Left cardiac atrium (tissue), 4 donors: Measurements from ENCODE around the gene ABI2. TPM values are rescaled to one million over a fixed set of nuclear protein-coding genes. Genes with fewer than 3 reads are reported as not detected.

Experiments
- ATAC-seq, 2 donors: fragments of 200-7000 bp; cut with Tn5 transposase; one replicate each; pipeline ENCODE4 v1.9.1; 2020; ENCODE audit warnings: mild to moderate bottlenecking in 2 of 2, moderate library complexity in 2 of 2
- DNase-seq: peaks from one replicate; pipeline ENCODE4 v3.0.0-alpha.2; 2020
- intact Hi-C, 2 donors: fragments of 100-400 bp; cut with DNase I; formaldehyde crosslinking; loops; one replicate each; pipeline versions ENCODE4 v1.14.1 to v1.15.1; 2022 to 2023
- total RNA-seq, 2 donors: library from RNA; stranded (reverse); fragmentation: NEBNext Ultra II Directional; extraction: Animal tissue kit (Norgen Biotek cat#: 25700); gene quantifications; one replicate each; pipeline ENCODE4 v1.2.1, GENCODE V29; 2021
- donor health status: DM: no; HTN: yes; CAD: no.
- donor health status: DM: no; HTN: yes; CAD: no; lungs with severe emphysema.
- donor health status: DM: yes; HTN: yes; CAD: no.
- donor health status: Dilated cardiomyopathy.

ABI2 gene
- total RNA-seq, 2 donors from 2014 or later: 51.0 to 65.2 TPM

- intact Hi-C loops: loop anchor here in 1 of 2 donors (5.0 kb wide), 1 partner anchor 227 kb away; no protein-coding TSS in a partner anchor
- no peak for DNase-seq
- peak; percentile 61 to 65 for ATAC-seq
Observed at GRCh38 chr2:203453858-203454451, 125.8 kb downstream of the ABI2 start.

- intact Hi-C loops: no loop called here
- DNase-seq (no peak), ATAC-seq (no peak)
Observed at GRCh38 chr2:203455209-203455608, 127.0 kb downstream of the ABI2 start.

DNA sequence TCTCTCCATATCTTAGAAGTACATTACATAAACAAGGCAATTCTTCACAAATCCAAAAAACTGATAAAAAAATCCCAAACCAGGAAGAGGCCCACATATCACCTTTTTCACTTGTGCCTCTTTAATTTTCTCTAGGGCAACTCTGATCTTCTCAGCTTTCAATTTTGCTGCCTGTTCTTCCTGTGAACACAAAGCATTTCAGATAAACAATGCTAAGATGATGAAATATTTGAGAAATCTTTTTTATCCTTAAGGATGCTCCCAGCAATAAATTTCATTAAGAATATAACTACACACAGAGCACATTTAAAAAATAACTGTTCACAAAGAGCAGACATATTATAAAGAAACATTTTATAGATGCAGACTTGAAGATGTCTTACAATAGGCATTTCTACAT, 133.6 kb downstream of the ABI2 start:
- DNase-seq (no peak), ATAC-seq (no peak)
- intact Hi-C loops: no loop called here

DNA sequence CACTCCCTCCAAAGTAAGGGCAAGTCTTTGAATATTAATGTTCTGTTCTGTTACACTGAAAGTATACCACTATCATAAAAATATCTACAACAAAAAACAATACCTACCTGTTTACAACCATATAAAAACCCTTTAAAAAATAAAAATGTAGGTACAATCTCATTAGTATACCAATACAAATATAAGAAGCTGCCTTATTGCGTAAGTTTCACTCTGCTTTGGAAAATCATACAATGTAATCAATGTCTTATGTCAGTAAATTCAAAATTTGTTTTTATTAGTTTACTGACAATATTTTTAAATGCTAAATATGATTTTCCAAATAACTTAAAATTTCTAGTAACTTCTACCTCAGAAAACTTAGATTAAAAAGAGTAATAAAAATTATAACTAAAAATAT, 134.1 kb downstream of the ABI2 start:
- intact Hi-C loops: no loop called here

DNA sequence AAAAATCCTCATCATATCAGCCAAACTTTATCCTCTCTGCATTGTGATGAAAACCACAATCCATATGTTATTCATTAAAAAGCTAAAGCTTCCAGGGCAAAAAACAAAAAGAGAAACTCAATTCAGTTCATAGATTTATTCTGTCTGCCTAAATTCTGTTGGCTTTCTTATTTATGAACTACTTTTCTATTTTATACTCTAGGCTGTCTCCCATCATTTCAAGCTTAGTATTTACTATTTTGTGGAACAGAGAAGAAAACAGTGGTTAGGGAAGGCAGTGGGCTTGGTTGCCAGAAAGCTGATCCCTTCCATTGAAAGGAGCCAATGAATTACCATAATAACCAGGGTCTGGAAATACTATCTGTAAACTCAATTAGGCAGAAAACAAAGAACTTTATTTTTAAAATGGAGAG, 135.1 kb downstream of the ABI2 start:
- intact Hi-C loops: no loop called here
- DNase-seq (no peak), ATAC-seq (no peak)

More for the DNA sequence above, 134.1 kb downstream of the ABI2 start:
- no peak for ATAC-seq
- no peak for DNase-seq

DNA sequence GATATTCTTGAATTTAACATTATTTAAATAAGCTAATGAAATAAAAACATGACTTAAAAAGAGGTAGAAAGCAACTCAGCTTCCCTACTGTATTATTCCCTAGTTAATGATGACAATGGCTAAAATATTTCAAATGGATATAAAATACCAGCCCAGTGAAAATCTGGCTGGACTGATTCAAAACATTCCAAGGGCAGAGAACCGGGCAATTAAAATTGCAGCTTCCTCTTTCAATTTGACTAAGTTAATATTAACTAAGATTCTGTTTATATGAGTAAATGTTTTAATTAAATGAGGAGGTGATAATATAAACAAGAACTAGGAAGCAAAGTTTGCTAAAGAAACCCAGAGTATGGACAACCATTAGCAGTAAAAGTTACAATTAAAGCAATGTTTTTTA, 141.4 kb downstream of the ABI2 start:
- intact Hi-C loops: no loop called here
- DNase-seq (no peak), ATAC-seq (no peak)

GRCh38 chr2:203470371-203470770, 142.2 kb downstream of the ABI2 start:
- intact Hi-C loops: no loop called here
- no peak for DNase-seq
- peak in 1 of 2 donors; percentile 91 for ATAC-seq

DNA sequence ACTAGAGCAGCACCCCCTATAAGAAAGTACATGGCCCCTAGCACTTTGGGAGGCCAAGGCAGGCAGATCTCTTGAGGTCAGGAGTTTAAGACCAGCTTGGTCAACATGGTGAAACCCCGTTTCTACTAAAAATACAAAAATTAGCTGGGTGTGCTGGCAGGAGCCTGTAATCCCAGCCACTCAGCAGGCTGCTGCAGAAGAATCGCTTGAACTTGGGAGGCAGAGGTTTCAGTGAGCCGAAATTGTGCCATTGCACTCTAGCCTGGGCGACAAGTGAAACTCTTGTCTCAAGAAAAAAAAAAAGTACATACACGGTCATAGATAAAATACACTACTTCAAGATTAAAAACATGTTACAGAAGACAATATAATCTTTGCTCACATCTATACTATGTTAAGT, 143.1 kb downstream of the ABI2 start:
- no peak for DNase-seq
- intact Hi-C loops: no loop called here
- ATAC-seq: no peak

DNA sequence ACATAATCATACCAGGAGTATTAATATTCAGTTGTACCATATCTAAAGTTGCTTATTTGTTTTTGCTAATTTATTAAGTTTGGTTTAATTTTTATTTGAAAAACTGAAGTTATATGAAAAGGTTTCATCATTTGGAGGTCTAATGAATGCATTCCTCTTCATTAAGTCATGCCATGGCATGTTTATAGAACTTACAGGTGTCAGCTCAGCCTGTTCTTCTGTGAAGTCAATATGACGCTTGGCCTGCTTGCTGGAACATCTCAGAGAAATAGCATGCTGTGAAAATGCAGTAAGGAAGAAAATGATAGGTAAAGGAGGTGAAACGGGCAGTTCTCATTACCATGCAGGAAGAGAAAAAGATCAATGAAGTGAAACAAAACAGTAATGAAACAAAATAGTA, 148.7 kb downstream of the ABI2 start:
- intact Hi-C loops: no loop called here
- no peak for ATAC-seq
- DNase-seq: no peak

GRCh38 chr2:203480623-203481022, 152.4 kb downstream of the ABI2 start:
- ATAC-seq: no peak
- intact Hi-C loops: loop anchor here in 1 of 2 donors (10.0 kb wide), 2 partner anchors 334 to 434 kb away; no protein-coding TSS in a partner anchor
- DNase-seq: no peak

- ATAC-seq (peak; percentile 84 to 92), DNase-seq (no peak)
- intact Hi-C loops: loop anchor here (2.0 to 10.0 kb wide), 3 partner anchors 330 to 430 kb away; no protein-coding TSS in a partner anchor
Observed at GRCh38 chr2:203484266-203485112, 156.3 kb downstream of the ABI2 start.

GRCh38 chr2:203489531-203489930, 161.3 kb downstream of the ABI2 start:
- no peak for ATAC-seq
- intact Hi-C loops: loop anchor here in 1 of 2 donors (10.0 kb wide), 2 partner anchors 325 to 425 kb away; no protein-coding TSS in a partner anchor

DNA sequence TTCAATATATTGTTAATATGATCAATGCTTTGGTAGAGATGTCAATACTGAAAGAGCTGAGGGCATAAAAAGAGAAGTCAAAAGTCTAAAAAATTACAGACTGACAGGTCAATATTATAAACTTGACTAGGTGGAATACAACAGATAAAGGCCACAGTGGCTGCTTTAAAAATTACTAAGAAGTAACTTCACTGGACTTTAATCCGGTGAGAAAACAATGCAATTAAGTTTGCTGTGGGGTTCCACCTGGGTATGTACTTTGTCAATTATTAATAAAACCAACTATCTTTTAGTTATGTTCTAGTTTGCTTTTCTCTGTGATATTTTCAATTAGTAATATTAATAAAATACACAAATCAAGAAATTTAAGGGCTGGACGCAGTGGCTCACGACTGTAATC, 162.2 kb downstream of the ABI2 start:
- ATAC-seq (no peak), DNase-seq (no peak)
- intact Hi-C loops: loop anchor here in 1 of 2 donors (10.0 kb wide), 2 partner anchors 164 to 414 kb away; no protein-coding TSS in a partner anchor

More at GRCh38 chr2:203489531-203489930, 161.3 kb downstream of the ABI2 start:
- no peak for DNase-seq

DNA sequence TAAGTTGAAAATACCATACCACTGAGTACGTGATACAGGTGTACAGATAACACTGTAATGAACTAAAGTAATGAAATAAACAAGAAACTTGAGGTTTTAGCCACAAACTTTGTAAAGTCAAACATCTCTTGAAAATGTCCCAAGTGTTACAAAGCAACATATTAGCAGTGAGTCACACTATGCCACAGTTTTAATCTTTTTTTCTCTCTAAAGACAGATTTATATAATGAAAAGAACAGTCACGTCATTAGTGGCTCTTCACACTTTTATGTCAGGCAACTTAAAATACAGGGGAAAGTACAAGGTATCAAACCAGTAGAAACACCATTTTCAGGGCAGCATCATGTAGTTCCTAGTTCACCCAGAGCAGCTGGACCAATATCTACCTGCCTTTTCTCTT, 164.8 kb downstream of the ABI2 start:
- intact Hi-C loops: loop anchor here in 1 of 2 donors (10.0 kb wide), 2 partner anchors 162 to 412 kb away; no protein-coding TSS in a partner anchor
- DNase-seq (no peak), ATAC-seq (no peak)

Other genes with a start within 250 kb of the ABI2 start
- gene CYP20A1, start 89.4 kb upstream of the ABI2 start, total RNA-seq: 10 to 100 TPM; 12.7 to 16.2 TPM
- 10 to 100 TPM; 17.8 to 39.3 TPM for gene RAPH1, start 206.9 kb downstream of the ABI2 start, total RNA-seq